HG02571 (cell line): ENCODE data around the gene PIK3AP1.
A peak's percentile ranks its signal among the peaks of the same experiment; 100 is the strongest.

Source experiments
- ATAC-seq: cut with Tn5 transposase; IDR thresholded peaks from one replicate; pipeline ENCODE4 v1.9.1; 2021; ENCODE audit warnings: mild to moderate bottlenecking, moderate library complexity; ENCODE audit not compliant: unreplicated experiment

The PIK3AP1 gene

GRCh38 chr10:96676272-96677112, 43.8 kb downstream of the PIK3AP1 start:
- ATAC-seq: no peak

DNA sequence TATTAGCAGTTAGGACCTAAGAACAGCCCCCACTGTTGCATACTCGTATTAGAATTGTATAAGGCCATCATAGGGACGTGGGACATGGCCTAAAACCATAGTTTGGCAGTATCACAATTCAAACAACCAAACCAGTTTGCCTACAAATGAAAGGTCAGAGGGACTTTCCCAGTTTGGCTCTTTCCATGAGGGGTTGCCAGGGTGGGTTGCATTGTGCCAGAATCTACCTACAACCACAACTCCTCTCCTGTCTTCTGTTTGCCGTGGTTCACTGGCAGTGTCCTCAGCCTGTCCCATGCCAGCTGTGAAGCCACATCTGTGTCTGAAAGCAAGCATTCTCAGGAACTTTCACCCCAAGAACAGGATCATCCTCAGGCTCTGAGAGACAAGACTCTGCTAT, 44.5 kb downstream of the PIK3AP1 start:
- ATAC-seq: no peak

GRCh38 chr10:96673318-96674099, 46.8 kb downstream of the PIK3AP1 start:
- no peak for ATAC-seq

- no peak for ATAC-seq
Observed at GRCh38 chr10:96672481-96673175, 47.7 kb downstream of the PIK3AP1 start.

DNA sequence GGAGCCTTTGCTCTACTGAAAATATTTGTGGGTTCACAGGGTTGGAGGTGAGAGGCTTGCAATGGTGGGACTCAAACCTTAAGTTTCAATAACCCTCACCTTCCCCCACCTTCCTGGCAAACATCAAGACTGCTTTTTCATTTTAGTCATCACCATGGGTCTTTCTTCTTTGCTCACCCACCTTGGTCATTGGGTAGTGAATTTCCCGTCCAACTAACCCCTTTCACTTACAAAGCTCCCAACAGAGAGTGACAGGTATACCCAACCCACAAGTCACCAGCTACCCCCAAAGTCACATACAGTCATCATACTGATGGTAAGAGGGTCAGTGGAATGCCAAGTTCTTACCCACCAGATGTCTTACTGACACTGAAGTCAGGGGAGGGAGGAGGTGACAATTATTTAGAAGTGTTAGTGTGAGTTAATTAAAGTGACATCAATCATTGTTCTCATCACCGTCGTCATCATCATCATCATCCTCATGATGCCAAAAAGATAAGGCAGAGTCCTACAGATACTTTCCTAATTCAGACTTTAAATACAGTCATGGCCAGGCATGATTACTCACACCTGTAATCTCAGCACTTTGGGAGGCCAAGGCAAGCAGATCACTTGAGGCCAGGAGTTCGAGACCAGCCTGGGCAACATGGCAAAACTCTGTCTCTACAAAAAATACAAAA, 49.0 kb downstream of the PIK3AP1 start:
- ATAC-seq: no peak

- ATAC-seq: no peak
Observed at GRCh38 chr10:96670786-96671185, 49.5 kb downstream of the PIK3AP1 start.

- ATAC-seq: no peak
Observed at GRCh38 chr10:96667401-96667800, 52.9 kb downstream of the PIK3AP1 start.

- ATAC-seq: peak; percentile 52
Observed at GRCh38 chr10:96666741-96667140, 53.6 kb downstream of the PIK3AP1 start.

DNA sequence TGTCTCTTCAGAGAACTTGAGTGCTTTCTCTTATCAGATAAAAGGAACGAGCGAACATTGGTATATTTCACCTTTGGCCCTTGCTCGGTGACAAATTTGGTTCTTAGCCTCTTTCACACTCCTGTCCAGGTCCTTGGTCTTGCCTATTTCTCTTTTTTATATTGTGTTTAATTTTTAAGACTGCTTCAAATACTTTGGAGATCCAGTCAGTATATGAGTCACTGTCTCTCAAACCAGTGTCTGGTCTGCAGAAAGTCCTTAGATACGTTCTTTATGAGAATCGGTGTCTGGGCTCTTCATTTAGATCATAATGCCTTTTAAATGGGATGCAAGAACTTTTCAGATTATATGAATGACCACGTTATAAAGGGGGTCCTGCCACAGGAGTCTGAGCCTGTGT, 55.0 kb downstream of the PIK3AP1 start:
- ATAC-seq: no peak

- peak; percentile 46 for ATAC-seq
Observed at GRCh38 chr10:96664563-96664962, 55.8 kb downstream of the PIK3AP1 start.

DNA sequence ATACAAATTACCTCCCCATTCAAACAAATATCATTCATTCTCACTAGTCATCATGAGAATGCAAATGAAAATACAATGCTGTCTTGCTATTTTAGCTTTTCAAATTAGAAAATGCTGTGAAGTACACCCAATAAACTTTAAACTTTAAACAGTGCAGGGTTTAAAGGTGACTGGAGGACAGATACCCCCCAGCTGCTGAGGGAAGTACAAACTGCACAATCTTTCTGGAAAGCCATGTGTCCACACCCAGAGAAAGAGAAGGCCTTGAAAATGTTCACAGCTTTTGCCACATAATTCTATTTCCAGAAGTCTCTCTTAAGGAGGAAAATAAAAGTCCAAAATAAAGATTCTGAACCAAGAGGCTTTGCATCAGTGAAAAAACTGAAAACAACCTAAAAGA, 56.5 kb downstream of the PIK3AP1 start:
- no peak for ATAC-seq

DNA sequence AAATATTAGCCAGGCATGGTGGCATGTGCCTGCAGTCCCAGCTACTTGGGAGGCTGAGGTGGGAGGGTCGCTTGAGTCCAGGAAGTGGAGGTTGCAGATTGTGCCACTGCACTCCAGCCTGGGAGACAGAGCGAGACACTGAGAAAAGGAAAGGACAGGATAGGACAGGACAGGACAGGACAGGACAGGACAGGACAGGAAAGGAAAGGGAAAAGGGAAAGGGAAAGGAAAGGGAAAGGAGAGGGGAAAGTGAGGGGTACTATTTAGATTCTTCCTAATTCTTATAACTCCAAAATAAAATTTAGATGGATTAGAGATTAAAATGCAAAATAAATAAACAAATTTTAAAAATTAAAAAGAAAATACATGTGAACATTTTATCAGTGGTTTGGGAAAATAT, 58.7 kb downstream of the PIK3AP1 start:
- no peak for ATAC-seq

DNA sequence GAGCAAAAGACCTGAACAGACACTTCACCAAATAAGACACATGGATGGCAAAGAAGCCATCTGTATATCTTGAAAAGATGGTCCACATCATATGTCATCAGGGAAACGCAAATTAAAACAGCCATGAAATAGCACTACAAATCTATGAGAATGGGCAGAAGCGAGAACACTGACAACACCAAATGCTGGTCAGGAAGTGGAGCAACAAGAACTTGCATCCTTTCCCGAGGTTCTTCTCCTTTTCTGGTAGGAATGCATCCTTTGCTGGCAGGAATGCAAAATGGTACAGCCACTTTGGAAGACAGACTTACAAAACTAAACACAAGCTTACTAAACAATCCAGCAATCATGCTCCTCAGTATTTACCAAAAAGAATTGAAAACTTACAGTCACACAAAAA, 60.0 kb downstream of the PIK3AP1 start:
- no peak for ATAC-seq

- ATAC-seq: no peak
Observed at GRCh38 chr10:96658844-96659243, 61.5 kb downstream of the PIK3AP1 start.

DNA sequence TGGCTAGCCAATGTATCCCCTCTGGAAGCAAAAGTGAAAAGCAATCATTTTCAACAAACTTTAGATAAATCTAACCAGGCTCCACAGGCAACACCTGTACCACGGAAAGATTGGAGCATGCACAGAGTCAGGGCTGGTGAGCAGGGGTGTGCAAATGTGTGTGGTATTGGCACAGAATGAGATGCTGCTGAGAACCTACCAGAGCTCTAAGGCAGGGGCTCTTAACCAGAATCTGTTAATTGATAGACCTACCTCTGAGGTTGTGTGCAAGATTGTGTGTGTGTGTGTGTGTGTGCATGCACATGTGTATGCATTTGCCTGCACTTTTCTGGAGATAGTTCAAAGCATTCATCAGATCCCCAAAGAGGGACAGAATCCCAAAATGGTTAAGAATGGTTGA, 62.9 kb downstream of the PIK3AP1 start:
- no peak for ATAC-seq

DNA sequence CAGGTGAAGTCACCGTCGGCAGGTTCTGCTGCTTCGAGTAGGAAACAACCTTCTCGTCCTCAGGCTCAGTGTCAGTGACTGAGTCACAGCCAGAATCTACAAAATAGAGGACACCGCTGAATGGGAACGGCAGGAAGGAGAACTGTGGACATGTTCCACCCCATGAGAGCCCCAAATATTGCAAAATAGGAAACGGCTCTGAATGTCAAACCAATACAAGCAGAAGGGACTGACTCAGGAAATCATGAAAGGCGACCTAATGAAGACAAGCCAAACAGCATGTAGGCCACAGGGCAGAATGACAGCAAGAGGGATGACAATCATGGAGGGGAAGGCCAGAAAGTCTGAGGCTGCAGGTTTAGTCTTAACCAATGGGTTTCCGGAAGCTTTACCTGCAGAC, 63.5 kb downstream of the PIK3AP1 start:
- no peak for ATAC-seq

DNA sequence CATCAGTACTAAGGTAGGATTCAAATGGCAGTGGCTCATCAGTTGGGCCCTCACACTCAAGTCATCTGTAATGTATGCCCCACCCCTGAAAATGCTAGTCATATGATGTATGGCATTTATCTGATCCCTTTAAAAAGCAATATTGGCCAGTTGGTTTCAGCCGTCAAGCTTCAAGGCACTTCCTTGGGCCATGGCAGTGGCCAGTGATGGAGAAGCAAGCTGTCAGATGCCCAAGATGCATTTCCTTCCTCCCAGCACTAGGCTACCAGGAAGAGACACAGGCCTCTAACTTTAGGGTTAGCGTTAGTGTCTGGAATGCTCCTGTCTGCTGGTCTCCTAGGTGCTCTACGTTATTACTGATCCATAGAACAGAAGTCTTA, 64.1 kb downstream of the PIK3AP1 start:
- no peak for ATAC-seq

DNA sequence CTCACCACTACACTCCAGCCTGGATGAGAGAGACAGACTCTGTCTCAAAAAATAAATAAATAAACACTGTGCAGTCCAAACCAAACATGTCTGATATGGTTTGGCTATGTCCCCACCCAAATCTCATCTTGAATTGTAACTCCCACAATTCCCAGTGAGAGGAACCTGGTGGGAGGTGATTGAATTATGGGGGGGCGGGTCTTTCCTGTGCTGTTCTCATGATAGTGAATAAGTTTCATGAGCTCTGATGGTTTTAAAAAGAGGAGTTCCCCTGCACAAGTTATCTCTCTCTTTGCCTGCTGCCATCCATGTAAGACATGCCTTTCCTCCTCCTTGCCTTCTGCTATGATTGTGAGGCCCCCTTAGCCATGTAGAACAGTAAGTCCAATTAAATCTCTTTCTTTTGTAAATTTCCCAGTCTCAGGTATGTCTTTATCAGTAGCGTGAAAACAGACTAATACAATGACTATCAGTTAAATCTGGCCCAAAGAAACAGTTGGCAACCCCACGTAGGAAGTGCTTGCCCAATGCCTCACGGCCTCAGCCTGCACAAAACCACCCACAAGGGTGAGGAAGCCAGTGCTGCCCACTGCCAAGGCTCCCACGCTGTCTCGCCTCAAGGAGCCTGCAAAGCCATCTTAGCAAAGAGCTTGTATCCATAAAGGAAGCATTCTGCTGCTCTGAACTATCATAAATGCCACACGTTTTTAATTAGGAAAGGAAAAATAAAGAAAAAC, 64.7 kb downstream of the PIK3AP1 start:
- no peak for ATAC-seq

GRCh38 chr10:96651998-96652431, 68.3 kb downstream of the PIK3AP1 start:
- ATAC-seq: no peak

DNA sequence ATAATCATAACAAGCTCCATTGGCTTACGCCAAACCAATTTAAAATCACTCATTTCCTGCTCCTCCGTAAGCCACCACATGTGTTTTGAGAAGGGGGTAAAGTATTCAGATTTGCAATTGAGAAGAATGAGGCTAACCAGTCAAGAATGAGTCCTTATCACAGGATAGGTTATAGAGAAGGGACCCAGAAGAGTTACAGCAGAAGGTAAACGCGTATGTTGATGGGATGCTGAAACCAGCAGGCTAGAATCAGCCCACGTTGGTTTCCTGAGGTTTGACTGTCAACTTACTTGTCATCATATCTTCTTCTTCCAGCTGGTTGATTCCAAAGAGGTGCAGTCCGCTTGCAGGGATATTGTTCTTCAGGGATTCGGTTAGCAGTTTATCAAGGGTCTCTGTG, 69.4 kb downstream of the PIK3AP1 start:
- ATAC-seq: no peak
